ENCODE measurements around the gene GLIS1. TPM values are rescaled to one million over a fixed set of nuclear protein-coding genes. Genes with fewer than 3 reads are reported as not detected.
A peak's percentile ranks its signal among the peaks of the same experiment; 100 is the strongest.

GLIS1 gene
- 1 to 10 TPM in 1 of 4 donors, under 1 TPM in 3; 0.59 to 3.9 (median 0.75) TPM for total RNA-seq

GRCh38 chr1:53739109-53739681 is at the start of gene GLIS1:
Gene GLIS1 (minus strand): TSS chr1:53739164. CDS start chr1:53738064, 1,100 bp downstream.
- H3K4me3 ChIP-seq: peak within 1 kb of the TSS; percentile 42 to 63 (median 55)
- peak; percentile 36 to 38 for DNase-seq (ENCODE audit: low spot score in 2 of 2)
- H3K27me3 ChIP-seq: peaks cover 0 to 38% of the 10 kb centered on the region in 2 donors
- peaks cover 0 to 6% (median 0%) of the 10 kb centered on the region in 4 donors for H3K9me3 ChIP-seq
- peaks cover 0 to 24% (median 9%) of the 10 kb centered on the region in 4 donors for H3K4me1 ChIP-seq
- H3K36me3 ChIP-seq: no peaks in the 10 kb centered on the region
- WGBS, 2 donors: 4 to 6% methylated on average over 13 to 22 of the region's 73 CpGs
- TF ChIP-seq EP300 (IDR thresholded peaks at IDR 0.05): no peak
- TF ChIP-seq POLR2A (IDR thresholded peaks at IDR 0.05): peak in 1 of 2 donors; percentile 8
- H3K27ac ChIP-seq: no peak within 1 kb of the TSS

- DNase-seq (ENCODE audit: low spot score in 2 of 2): no peak
- Histone ChIP-seq H3K36me3 (peaks cover 0 to 89% (median 10%) of the 10 kb centered on the region in 3 donors), H3K9me3 (no peaks in the 10 kb centered on the region), H3K27ac (no peak overlapping the region), H3K4me1 (no peaks in the 10 kb centered on the region), H3K4me3 (no peak overlapping the region), H3K27me3 (no peaks in the 10 kb centered on the region)
- no peak for TF ChIP-seq POLR2A (IDR thresholded peaks at IDR 0.05)
- no peak for TF ChIP-seq CTCF (IDR thresholded peaks at IDR 0.05)
- TF ChIP-seq EP300 (IDR thresholded peaks at IDR 0.05): no peak
- 92 to 94% methylated on average over 3 of the region's 3 CpGs for WGBS, 2 donors
Observed at GRCh38 chr1:53787655-53788054, 48.7 kb upstream of the GLIS1 start.

- no peak overlapping the region for H3K27ac ChIP-seq
- no peaks in the 10 kb centered on the region for H3K4me1 ChIP-seq
- no peak for TF ChIP-seq EP300 (IDR thresholded peaks at IDR 0.05)
- no peak for TF ChIP-seq CTCF (IDR thresholded peaks at IDR 0.05)
- TF ChIP-seq POLR2A (IDR thresholded peaks at IDR 0.05): no peak
- H3K4me3 ChIP-seq: no peak overlapping the region
- DNase-seq (ENCODE audit: low spot score in 2 of 2): no peak
- 90 to 100% methylated on average over 1 of the region's 1 CpG for WGBS, 2 donors
- no peaks in the 10 kb centered on the region for H3K27me3 ChIP-seq
- H3K9me3 ChIP-seq: no peaks in the 10 kb centered on the region
- peaks cover 0 to 80% (median 7%) of the 10 kb centered on the region in 3 donors for H3K36me3 ChIP-seq
Observed at GRCh38 chr1:53783056-53783455, 44.1 kb upstream of the GLIS1 start.

- Histone ChIP-seq H3K27ac (no peak overlapping the region), H3K4me1 (no peaks in the 10 kb centered on the region), H3K4me3 (no peak overlapping the region), H3K27me3 (no peaks in the 10 kb centered on the region), H3K36me3 (peaks cover 0 to 82% (median 6%) of the 10 kb centered on the region in 3 donors), H3K9me3 (no peaks in the 10 kb centered on the region)
- DNase-seq (ENCODE audit: low spot score in 2 of 2): no peak
- no peak for TF ChIP-seq POLR2A (IDR thresholded peaks at IDR 0.05)
- TF ChIP-seq EP300 (IDR thresholded peaks at IDR 0.05): no peak
- WGBS, 2 donors: 92 to 94% methylated on average over 3 of the region's 3 CpGs
Observed at GRCh38 chr1:53781654-53782053, 42.7 kb upstream of the GLIS1 start.

- DNase-seq (ENCODE audit: low spot score in 2 of 2): no peak
- Histone ChIP-seq H3K27ac (no peak overlapping the region), H3K9me3 (no peaks in the 10 kb centered on the region), H3K4me1 (no peaks in the 10 kb centered on the region), H3K4me3 (no peak overlapping the region), H3K27me3 (no peaks in the 10 kb centered on the region), H3K36me3 (peaks cover 0 to 42% (median 0%) of the 10 kb centered on the region in 3 donors)
- WGBS, 2 donors: 83 to 100% methylated on average over 1 of the region's 1 CpG
- TF ChIP-seq EP300 (IDR thresholded peaks at IDR 0.05) (no peak), POLR2A (IDR thresholded peaks at IDR 0.05) (no peak), CTCF (IDR thresholded peaks at IDR 0.05) (no peak)
Observed at GRCh38 chr1:53777272-53777671, 38.3 kb upstream of the GLIS1 start.

GRCh38 chr1:53771648-53772047 is 32.7 kb upstream of the GLIS1 start:
- Histone ChIP-seq H3K9me3 (no peaks in the 10 kb centered on the region), H3K27me3 (no peaks in the 10 kb centered on the region), H3K36me3 (peaks cover 0 to 23% (median 0%) of the 10 kb centered on the region in 3 donors), H3K27ac (no peak overlapping the region), H3K4me3 (no peak overlapping the region), H3K4me1 (peaks cover 0 to 6% (median 0%) of the 10 kb centered on the region in 4 donors)
- DNase-seq (ENCODE audit: low spot score in 2 of 2): no peak
- no peak for TF ChIP-seq CTCF (IDR thresholded peaks at IDR 0.05)
- no peak for TF ChIP-seq POLR2A (IDR thresholded peaks at IDR 0.05)
- TF ChIP-seq EP300 (IDR thresholded peaks at IDR 0.05): no peak
- 75 to 84% methylated on average over 2 of the region's 2 CpGs for WGBS, 2 donors
